Smooth muscle cell of the brain vasculature (primary cell): Measurements from ENCODE around the gene CCDC107.
"Not testable (repeated sequence)": the region's sequence is repeated elsewhere in the genome, so short reads cannot be mapped to it uniquely, and the experiment has no call there.

Experiments
- DNase-seq: peaks from one replicate; pipeline ENCODE4 v3.0.0-alpha.2; 2012; ENCODE audit warnings: low read depth, low spot score

The CCDC107 gene

GRCh38 chr9:35637427-35637955 is 20.6 kb upstream of the CCDC107 start:
- DNase-seq, result not testable (repeated sequence)

- DNase-seq, result not testable (repeated sequence)
These were observed 19.3 kb upstream of the CCDC107 start for GRCh38 chr9:35638751-35639150.

GRCh38 chr9:35639225-35639624 is 18.9 kb upstream of the CCDC107 start:
- not testable (repeated sequence) for DNase-seq

- DNase-seq, result no peak
These were observed 18.5 kb upstream of the CCDC107 start for GRCh38 chr9:35639631-35640030.

- DNase-seq, result not testable (repeated sequence)
These were observed 17.7 kb upstream of the CCDC107 start for GRCh38 chr9:35640431-35640830.

GRCh38 chr9:35641478-35641877 is 16.6 kb upstream of the CCDC107 start:
- not testable (repeated sequence) for DNase-seq

- no peak for DNase-seq
These were observed 15.0 kb upstream of the CCDC107 start for GRCh38 chr9:35643046-35643445.

GRCh38 chr9:35645736-35646135 is 12.4 kb upstream of the CCDC107 start:
- not testable (repeated sequence) for DNase-seq

- DNase-seq, result no peak
These were observed 11.9 kb upstream of the CCDC107 start for GRCh38 chr9:35646153-35646532.

GRCh38 chr9:35646533-35647265 is 11.4 kb upstream of the CCDC107 start:
- peak; percentile 72 for DNase-seq

- DNase-seq, result no peak
These were observed 8.4 kb upstream of the CCDC107 start for GRCh38 chr9:35649431-35650340.

- no peak for DNase-seq
These were observed 7.5 kb upstream of the CCDC107 start, which contains the start of gene SIT1 for GRCh38 chr9:35650341-35651158. SIT1 (minus strand) TSS chr9:35650931; CDS start chr9:35650853, 78 bp downstream.

GRCh38 chr9:35651956-35652828 is 5.9 kb upstream of the CCDC107 start:
- no peak for DNase-seq

- DNase-seq, result no peak
These were observed 5.3 kb upstream of the CCDC107 start for GRCh38 chr9:35652829-35653209.

- DNase-seq, result no peak
These were observed 4.5 kb upstream of the CCDC107 start for GRCh38 chr9:35653611-35654010.

GRCh38 chr9:35656348-35656747 is 1.7 kb upstream of the CCDC107 start:
- DNase-seq, result no peak

GRCh38 chr9:35656831-35657545 is 1.1 kb upstream of the CCDC107 start:
- no peak for DNase-seq

- peak; percentile 99 for DNase-seq
These were observed 451 bp upstream of the CCDC107 start, which contains the start of gene RMRP for GRCh38 chr9:35657546-35658136. RMRP (minus strand) TSS chr9:35658019.

GRCh38 chr9:35658968-35659220 is 802 bp downstream of the CCDC107 start:
- no peak for DNase-seq

- no peak for DNase-seq
These were observed 1.2 kb downstream of the CCDC107 start for GRCh38 chr9:35659340-35659739.
